Breast epithelium (tissue), 4 donors: ENCODE measurements around the gene SETBP1. TPM values are rescaled to one million over a fixed set of nuclear protein-coding genes. Genes with fewer than 3 reads are reported as not detected.
A peak's percentile ranks its signal among the peaks of the same experiment; 100 is the strongest.

Experiments used
- DNase-seq, 2 donors: peaks; one replicate each; pipeline ENCODE4 v3.0.0-alpha.2; 2019; ENCODE audit warnings: low spot score in 2 of 2
- H3K27ac ChIP-seq, 2 donors: fragments of 200-600 bp; sonication (generic) in 1 of 2; one replicate each; pipeline ENCODE4 v1.5.1; 2016 to 2019; ENCODE audit warnings: mild to moderate bottlenecking in 1 of 2
- H3K27me3 ChIP-seq, 2 donors: fragments of 200-600 bp; sonication (generic) in 1 of 2; one replicate each; pipeline versions ENCODE4 v1.5.1 to v1.6.0; 2017 to 2019; ENCODE audit warnings: control low read depth in 1 of 2, mild to moderate bottlenecking in 1 of 2
- H3K36me3 ChIP-seq: fragments of 200-600 bp; one replicate; pipeline ENCODE4 v1.5.1; 2019
- H3K4me1 ChIP-seq, 2 donors: fragments of 200-600 bp; sonication (generic); one replicate each; pipeline ENCODE4 v1.5.1; 2016 to 2019; ENCODE audit warnings: control low read depth in 1 of 2
- H3K4me3 ChIP-seq, 3 donors: fragments of 200-600 bp; sonication (generic); 1 replicate in 2 of 3; 2 replicates in 1 of 3; pipeline ENCODE4 v1.5.1; 2016 to 2019; ENCODE audit warnings: mild to moderate bottlenecking in 3 of 3, moderate library complexity in 2 of 3
- H3K9me3 ChIP-seq, 2 donors: fragments of 200-600 bp; sonication (generic) in 1 of 2; one replicate each; pipeline ENCODE4 v1.5.1; 2016 to 2019; ENCODE audit warnings: control low read depth in 1 of 2
- CTCF ChIP-seq, 3 donors: fragments of 450-650 bp; IDR thresholded peaks; one replicate each; pipeline ENCODE4 v1.5.1; 2016 to 2017; ENCODE audit warnings: antibody characterized with exemption in 3 of 3, mild to moderate bottlenecking in 3 of 3, moderate library complexity in 3 of 3
- POLR2A ChIP-seq: fragments of 450-650 bp; IDR thresholded peaks from one replicate; pipeline ENCODE4 v1.6.1; 2016; ENCODE audit warnings: antibody characterized with exemption, mild to moderate bottlenecking, moderate library complexity
- POLR2AphosphoS5 ChIP-seq, 3 donors: sonication (generic); formaldehyde crosslinking; IDR thresholded peaks; one replicate each; pipeline ENCODE4 v1.6.1; 2017; ENCODE audit warnings: antibody characterized with exemption in 3 of 3
- intact Hi-C: fragments of 100-400 bp; cut with DNase I; formaldehyde crosslinking; loops from one replicate; pipeline ENCODE4 v1.15.1; 2023; ENCODE audit warnings: low total_unique reads
- total RNA-seq, 3 donors: library from RNA; depleted of rRNA; stranded (reverse); fragments of >200 nt; gene quantifications; one replicate each; pipeline ENCODE4 v1.1.0, GENCODE V29; 2016

SETBP1 gene
- total RNA-seq, 3 donors from 2014 or later = 26.2 to 40.1 (median 37.0) TPM

GRCh38 chr18:44938720-44939665, 258.3 kb downstream of the SETBP1 start:
- no peak for DNase-seq
- H3K27me3 ChIP-seq = no peaks in the 10 kb centered on the region
- H3K9me3 ChIP-seq = peaks cover 0 to under 1% of the 10 kb centered on the region in 2 donors
- TF ChIP-seq CTCF (IDR thresholded peaks at IDR 0.05) (no peak), POLR2A (no peak), POLR2AphosphoS5 (IDR thresholded peaks at IDR 0.05) (no peak)
- H3K4me3 ChIP-seq = no peak overlapping the region
- no peaks in the 10 kb centered on the region for H3K36me3 ChIP-seq
- H3K4me1 ChIP-seq = no peaks in the 10 kb centered on the region
- intact Hi-C loops = no loop called here
- no peak overlapping the region for H3K27ac ChIP-seq

GRCh38 chr18:44941516-44941915, 260.8 kb downstream of the SETBP1 start:
- no peak for DNase-seq
- TF ChIP-seq CTCF (IDR thresholded peaks at IDR 0.05) (no peak), POLR2A (no peak), POLR2AphosphoS5 (IDR thresholded peaks at IDR 0.05) (no peak)
- intact Hi-C loops = no loop called here
- Histone ChIP-seq H3K9me3 (no peaks in the 10 kb centered on the region), H3K4me3 (no peak overlapping the region), H3K27me3 (no peaks in the 10 kb centered on the region), H3K36me3 (no peaks in the 10 kb centered on the region), H3K27ac (no peak overlapping the region), H3K4me1 (no peaks in the 10 kb centered on the region)

- no peak for DNase-seq
- Histone ChIP-seq H3K4me3 (no peak overlapping the region), H3K9me3 (no peaks in the 10 kb centered on the region), H3K36me3 (no peaks in the 10 kb centered on the region), H3K27ac (peak overlapping the region in 1 of 2 donors; percentile 22), H3K27me3 (no peaks in the 10 kb centered on the region), H3K4me1 (no peaks in the 10 kb centered on the region)
- TF ChIP-seq CTCF (IDR thresholded peaks at IDR 0.05) = no peak
- no peak for TF ChIP-seq POLR2A
- no peak for TF ChIP-seq POLR2AphosphoS5 (IDR thresholded peaks at IDR 0.05)
- intact Hi-C loops = no loop called here
Measured at GRCh38 chr18:44942073-44942472, 261.4 kb downstream of the SETBP1 start.

GRCh38 chr18:44943311-44943881, 262.7 kb downstream of the SETBP1 start:
- intact Hi-C loops = no loop called here

More at GRCh38 chr18:44943311-44943881, 262.7 kb downstream of the SETBP1 start:
- H3K27me3 ChIP-seq = no peaks in the 10 kb centered on the region
- peak in 1 of 2 donors; percentile 18 for DNase-seq
- H3K4me3 ChIP-seq = no peak overlapping the region
- H3K4me1 ChIP-seq = no peaks in the 10 kb centered on the region
- H3K27ac ChIP-seq = peak overlapping the region; percentile 3 to 22
- H3K9me3 ChIP-seq = no peaks in the 10 kb centered on the region
- no peaks in the 10 kb centered on the region for H3K36me3 ChIP-seq
- TF ChIP-seq CTCF (IDR thresholded peaks at IDR 0.05) (no peak), POLR2AphosphoS5 (IDR thresholded peaks at IDR 0.05) (no peak), POLR2A (no peak)
